Measurements from ENCODE around the gene EEFSEC.

EEFSEC gene

GRCh38 chr3:128207951-128208350 lies 54.7 kb downstream of the EEFSEC start:
- no peak overlapping the region for H2AFZ ChIP-seq (ENCODE audit: low read length)
- no peaks in the 10 kb centered on the region for H3K9me3 ChIP-seq (replicated peaks; ENCODE audit: insufficient read depth, low read length)
- no peak overlapping the region for H3K4me2 ChIP-seq (ENCODE audit: low read depth, low read length)
- no peak for DNase-seq
- H3K9me2 ChIP-seq (replicated peaks; ENCODE audit: insufficient read depth, low read length), result no peaks in the 10 kb centered on the region
- TF ChIP-seq CTCF (IDR thresholded peaks at IDR 0.05; ENCODE audit: low read length) (no peak), EZH2 (optimal IDR thresholded peaks at IDR 0.05; ENCODE audit: low read depth, low read length) (no peak), EZH2phosphoT487 (IDR thresholded peaks at IDR 0.05; ENCODE audit: low read length) (no peak)
- no peak overlapping the region for H3K27ac ChIP-seq (ENCODE audit: low read length)
- no peak overlapping the region for H3K4me3 ChIP-seq (ENCODE audit: low read length)
- no peak overlapping the region for H3K9ac ChIP-seq (ENCODE audit: low read length)
- H3K79me2 ChIP-seq (ENCODE audit: low read length), result peaks cover 17% of the 10 kb centered on the region
- no peaks in the 10 kb centered on the region for H3F3A ChIP-seq (ENCODE audit: insufficient read depth, low read length)
- peaks cover 3% of the 10 kb centered on the region; the same call in 1 of the 2 replicates for H4K20me1 ChIP-seq (ENCODE audit: insufficient read depth, low read length)
- no peaks in the 10 kb centered on the region for H3K36me3 ChIP-seq (replicated peaks; ENCODE audit: insufficient read depth, low read length)
- no peaks in the 10 kb centered on the region for H3K27me3 ChIP-seq (replicated peaks; ENCODE audit: insufficient read depth, low read length)
- H3K4me1 ChIP-seq (ENCODE audit: low read length), result no peaks in the 10 kb centered on the region

GRCh38 chr3:128210711-128211110 lies 57.4 kb downstream of the EEFSEC start:
- no peaks in the 10 kb centered on the region for H3K9me3 ChIP-seq (replicated peaks; ENCODE audit: insufficient read depth, low read length)
- H3K9ac ChIP-seq (ENCODE audit: low read length), result no peak overlapping the region
- peaks cover 19% of the 10 kb centered on the region for H3K79me2 ChIP-seq (ENCODE audit: low read length)
- H3K9me2 ChIP-seq (replicated peaks; ENCODE audit: insufficient read depth, low read length), result no peaks in the 10 kb centered on the region
- no peak overlapping the region for H3K4me3 ChIP-seq (ENCODE audit: low read length)
- TF ChIP-seq CTCF (IDR thresholded peaks at IDR 0.05; ENCODE audit: low read length) (no peak), EZH2 (optimal IDR thresholded peaks at IDR 0.05; ENCODE audit: low read depth, low read length) (no peak), EZH2phosphoT487 (IDR thresholded peaks at IDR 0.05; ENCODE audit: low read length) (no peak)
- no peaks in the 10 kb centered on the region for H3K36me3 ChIP-seq (replicated peaks; ENCODE audit: insufficient read depth, low read length)
- H3K27ac ChIP-seq (ENCODE audit: low read length), result no peak overlapping the region
- H3K27me3 ChIP-seq (replicated peaks; ENCODE audit: insufficient read depth, low read length), result no peaks in the 10 kb centered on the region
- H4K20me1 ChIP-seq (ENCODE audit: insufficient read depth, low read length), result no peaks in the 10 kb centered on the region
- no peaks in the 10 kb centered on the region for H3K4me1 ChIP-seq (ENCODE audit: low read length)
- no peaks in the 10 kb centered on the region for H3F3A ChIP-seq (ENCODE audit: insufficient read depth, low read length)
- DNase-seq, result no peak
- no peak overlapping the region for H3K4me2 ChIP-seq (ENCODE audit: low read depth, low read length)
- no peak overlapping the region for H2AFZ ChIP-seq (ENCODE audit: low read length)

DNA sequence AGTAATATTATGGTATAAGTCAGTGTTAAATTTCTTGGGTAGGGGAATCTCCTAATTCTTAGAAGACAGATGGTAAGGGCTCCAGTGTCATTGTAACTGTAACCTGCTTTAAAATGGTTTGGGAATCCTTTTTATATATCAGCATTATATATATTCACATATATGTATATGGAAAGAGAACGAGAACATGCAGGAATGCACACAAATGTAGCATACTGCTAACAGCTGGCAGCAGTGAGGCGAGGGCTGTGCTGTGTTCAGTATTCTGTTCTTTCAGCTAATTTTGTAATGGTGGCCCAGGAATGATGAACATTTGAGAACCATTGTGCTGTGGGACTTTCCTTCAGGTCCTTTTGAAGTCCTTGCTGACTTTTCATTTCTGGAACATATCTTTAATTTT lies 60.8 kb downstream of the EEFSEC start:
- no peaks in the 10 kb centered on the region for H3K36me3 ChIP-seq (replicated peaks; ENCODE audit: insufficient read depth, low read length)
- TF ChIP-seq EZH2phosphoT487 (IDR thresholded peaks at IDR 0.05; ENCODE audit: low read length), result no peak
- no peak for TF ChIP-seq CTCF (IDR thresholded peaks at IDR 0.05; ENCODE audit: low read length)
- TF ChIP-seq EZH2 (optimal IDR thresholded peaks at IDR 0.05; ENCODE audit: low read depth, low read length), result no peak
- peaks cover 19% of the 10 kb centered on the region for H3K79me2 ChIP-seq (ENCODE audit: low read length)
- H3K9ac ChIP-seq (ENCODE audit: low read length), result no peak overlapping the region
- H4K20me1 ChIP-seq (ENCODE audit: insufficient read depth, low read length), result no peaks in the 10 kb centered on the region
- no peak overlapping the region for H2AFZ ChIP-seq (ENCODE audit: low read length)
- H3K27ac ChIP-seq (ENCODE audit: low read length), result no peak overlapping the region
- H3K27me3 ChIP-seq (replicated peaks; ENCODE audit: insufficient read depth, low read length), result no peaks in the 10 kb centered on the region
- peaks cover 18% of the 10 kb centered on the region for H3K4me1 ChIP-seq (ENCODE audit: low read length)
- H3F3A ChIP-seq (ENCODE audit: insufficient read depth, low read length), result 0 out of 2 replicates have a peak, but pooled peaks cover 5% of the 10 kb centered on the region
- no peaks in the 10 kb centered on the region for H3K9me2 ChIP-seq (replicated peaks; ENCODE audit: insufficient read depth, low read length)
- no peaks in the 10 kb centered on the region for H3K9me3 ChIP-seq (replicated peaks; ENCODE audit: insufficient read depth, low read length)
- no peak overlapping the region for H3K4me2 ChIP-seq (ENCODE audit: low read depth, low read length)
- no peak for DNase-seq
- H3K4me3 ChIP-seq (ENCODE audit: low read length), result no peak overlapping the region

All from MM.1S (cell line).